NCI-H2196 (cell line): ENCODE data around the gene NXF3.
"Not testable (repeated sequence)": the region's sequence is repeated elsewhere in the genome, so short reads cannot be mapped to it uniquely, and the experiment has no call there.

Experiments
- DNase-seq: peaks from one replicate; lab custom pipeline; 2025; ENCODE audit not compliant: unreplicated experiment; lab: John Stamatoyannopoulos, UW

NXF3 gene, protein sequence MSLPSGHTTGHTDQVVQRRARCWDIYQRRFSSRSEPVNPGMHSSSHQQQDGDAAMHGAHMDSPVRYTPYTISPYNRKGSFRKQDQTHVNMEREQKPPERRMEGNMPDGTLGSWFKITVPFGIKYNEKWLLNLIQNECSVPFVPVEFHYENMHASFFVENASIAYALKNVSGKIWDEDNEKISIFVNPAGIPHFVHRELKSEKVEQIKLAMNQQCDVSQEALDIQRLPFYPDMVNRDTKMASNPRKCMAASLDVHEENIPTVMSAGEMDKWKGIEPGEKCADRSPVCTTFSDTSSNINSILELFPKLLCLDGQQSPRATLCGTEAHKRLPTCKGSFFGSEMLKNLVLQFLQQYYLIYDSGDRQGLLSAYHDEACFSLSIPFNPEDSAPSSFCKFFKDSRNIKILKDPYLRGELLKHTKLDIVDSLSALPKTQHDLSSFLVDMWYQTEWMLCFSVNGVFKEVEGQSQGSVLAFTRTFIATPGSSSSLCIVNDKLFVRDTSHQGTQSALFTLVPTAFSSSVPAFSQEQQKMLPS

DNA sequence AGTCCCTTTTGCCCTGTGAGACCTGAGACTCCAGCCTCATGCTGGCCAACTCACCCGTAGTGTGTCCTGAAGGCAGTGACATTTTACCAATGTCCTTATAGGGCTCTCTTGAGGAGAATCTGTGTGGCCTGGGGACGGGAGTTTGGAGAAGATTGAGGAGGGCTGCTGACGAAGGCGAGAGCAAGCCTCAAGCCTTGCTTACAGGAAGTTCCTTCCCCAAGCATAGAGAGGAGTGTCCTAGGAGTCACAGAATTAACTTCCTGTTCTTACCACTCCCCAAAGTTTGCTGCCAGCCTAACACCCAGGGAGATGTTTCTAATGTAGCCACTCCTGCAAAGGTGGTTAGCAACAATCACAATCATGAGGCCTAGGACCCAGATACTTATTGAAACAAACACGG lies at the start of gene NXF3:
NXF3 (minus strand) TSS at position 202 of the 400 bp plus-strand sequence; CDS start at position 82, 120 bp downstream.
- no peak for DNase-seq

DNA sequence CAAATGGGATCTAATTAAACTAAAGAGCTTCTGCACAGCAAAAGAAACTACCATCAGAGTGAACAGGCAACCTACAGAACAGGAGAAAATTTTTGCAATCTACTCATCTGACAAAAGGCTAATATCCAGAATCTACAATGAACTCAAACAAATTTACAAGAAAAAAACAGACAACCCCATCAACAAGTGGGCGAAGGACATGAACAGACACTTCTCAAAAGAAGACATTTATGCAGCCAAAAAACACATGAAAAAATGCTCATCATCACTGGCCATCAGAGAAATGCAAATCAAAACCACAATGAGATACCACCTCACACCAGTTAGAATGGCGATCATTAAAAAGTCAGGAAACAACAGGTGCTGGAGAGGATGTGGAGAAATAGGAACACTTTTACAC lies 43.6 kb upstream of the NXF3 start:
- DNase-seq: not testable (repeated sequence)

DNA sequence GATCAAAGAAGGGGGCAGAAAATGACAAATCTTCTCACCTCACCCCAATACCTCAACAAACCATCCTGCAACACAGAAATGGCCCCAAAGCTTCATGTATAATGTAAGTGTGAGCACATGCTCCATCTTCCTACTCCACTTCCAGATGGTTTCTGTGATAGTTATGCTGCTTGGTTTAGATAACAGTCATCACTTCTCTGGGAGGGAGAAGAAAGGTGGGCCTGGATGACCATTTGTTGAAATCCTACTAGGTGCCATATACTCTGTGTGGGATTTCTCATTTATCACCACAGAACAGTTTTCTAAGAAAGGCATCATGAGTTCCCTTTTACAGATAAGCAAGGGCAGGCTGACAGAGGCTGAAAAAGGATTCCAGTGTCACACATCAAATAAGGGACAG lies 31.3 kb upstream of the NXF3 start:
- no peak for DNase-seq

DNA sequence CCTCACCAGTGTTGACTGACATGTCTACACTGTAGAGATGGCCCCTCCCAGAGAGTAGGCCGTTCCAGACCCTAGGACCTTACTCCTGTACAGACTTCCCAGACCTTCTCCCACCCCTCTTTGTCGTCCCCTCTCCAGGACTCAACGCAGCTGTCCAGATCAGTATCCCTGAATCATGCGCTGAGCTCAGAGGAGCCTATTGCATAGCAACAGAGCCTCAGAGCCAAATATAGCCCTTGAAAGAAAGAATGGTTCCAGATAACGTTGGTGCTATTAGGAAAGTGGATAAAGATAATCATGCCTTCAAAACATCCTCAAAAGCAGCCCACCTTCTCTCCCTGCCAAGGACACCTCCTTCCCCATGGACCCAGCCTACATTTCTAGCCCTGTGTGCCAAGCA lies 27.8 kb upstream of the NXF3 start:
- DNase-seq: no peak

DNA sequence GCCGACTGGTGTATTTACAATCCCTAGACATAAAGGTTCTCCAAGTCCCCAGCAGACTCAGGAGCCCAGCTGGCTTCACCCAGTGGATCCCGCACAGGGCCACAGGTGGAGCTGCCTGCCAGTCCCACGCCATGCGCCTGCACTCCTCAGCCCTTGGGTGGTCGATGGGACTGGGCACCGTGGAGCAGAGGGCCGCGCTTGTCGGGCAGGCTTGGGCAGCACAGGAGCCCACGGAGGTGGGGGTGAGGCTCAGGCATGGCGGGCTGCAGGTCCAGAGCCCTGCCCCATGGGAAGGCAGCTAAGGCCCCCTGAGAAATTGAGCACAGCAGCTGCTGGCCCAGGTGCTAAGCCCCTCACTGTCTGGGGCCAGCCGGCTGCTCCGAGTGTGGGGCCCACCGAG lies 24.0 kb upstream of the NXF3 start:
- DNase-seq: not testable (repeated sequence)

DNA sequence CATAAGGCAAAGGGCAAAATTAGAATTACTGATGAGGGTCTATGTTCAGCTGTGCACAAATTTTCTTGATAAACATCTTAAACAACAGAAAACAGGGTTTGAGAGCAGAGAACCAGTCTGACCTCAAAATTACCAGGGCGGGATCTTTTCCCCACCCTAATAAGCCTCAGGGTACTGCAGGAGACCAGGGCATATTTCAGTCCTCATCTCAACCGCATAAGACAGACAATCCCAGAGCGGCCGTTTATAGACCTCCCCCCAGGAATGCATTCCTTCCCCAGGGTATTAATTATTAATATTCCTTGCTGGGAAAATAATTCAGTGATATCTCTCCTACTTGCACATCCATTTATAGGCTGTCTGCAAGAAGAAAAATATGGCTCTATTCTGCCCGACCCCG lies 16.6 kb upstream of the NXF3 start:
- not testable (repeated sequence) for DNase-seq

DNA sequence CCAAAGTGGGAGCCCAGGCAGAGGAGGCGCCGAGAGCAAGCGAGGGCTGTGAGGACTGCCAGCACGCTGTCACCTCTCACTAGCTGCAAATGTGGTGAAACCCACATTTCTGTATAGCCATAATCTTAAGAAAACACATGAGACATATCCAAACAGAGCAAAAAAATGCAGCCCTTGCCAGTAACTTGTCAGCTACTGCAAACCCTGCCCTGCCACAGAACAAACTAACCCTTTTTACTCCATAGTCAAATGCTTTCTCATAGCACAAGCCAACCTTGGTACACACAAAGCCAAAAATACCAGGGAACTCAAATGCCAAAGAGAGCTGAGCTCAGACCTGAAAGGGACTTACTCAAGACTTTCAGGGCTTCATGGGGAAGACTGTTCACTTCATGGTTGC lies 14.9 kb upstream of the NXF3 start:
- no peak for DNase-seq

DNA sequence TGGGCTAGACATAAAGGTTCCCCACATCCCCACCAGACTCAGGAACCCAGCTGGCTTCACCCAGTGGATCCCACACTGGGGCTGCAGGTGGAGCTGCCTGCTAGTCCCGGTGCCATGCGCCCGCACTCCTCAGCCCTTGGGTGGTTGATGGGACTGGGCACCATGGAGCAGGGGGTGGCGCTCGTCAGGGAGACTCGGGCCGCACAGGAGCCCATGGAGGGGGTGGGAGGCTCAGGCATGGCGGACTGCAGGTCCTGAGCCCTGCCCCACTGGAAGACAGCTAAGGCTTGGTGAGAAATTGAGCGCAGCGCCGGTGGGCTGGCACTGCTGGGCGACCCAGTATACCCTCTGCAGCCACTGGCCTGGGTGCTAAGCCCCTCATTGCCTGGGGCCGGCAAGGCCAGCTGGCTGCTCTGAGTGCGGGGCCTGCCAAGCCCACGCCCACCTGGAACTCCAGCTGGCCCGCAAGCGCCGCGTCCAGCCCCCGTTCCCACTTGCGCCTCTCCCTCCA lies 14.3 kb upstream of the NXF3 start:
- not testable (repeated sequence) for DNase-seq

DNA sequence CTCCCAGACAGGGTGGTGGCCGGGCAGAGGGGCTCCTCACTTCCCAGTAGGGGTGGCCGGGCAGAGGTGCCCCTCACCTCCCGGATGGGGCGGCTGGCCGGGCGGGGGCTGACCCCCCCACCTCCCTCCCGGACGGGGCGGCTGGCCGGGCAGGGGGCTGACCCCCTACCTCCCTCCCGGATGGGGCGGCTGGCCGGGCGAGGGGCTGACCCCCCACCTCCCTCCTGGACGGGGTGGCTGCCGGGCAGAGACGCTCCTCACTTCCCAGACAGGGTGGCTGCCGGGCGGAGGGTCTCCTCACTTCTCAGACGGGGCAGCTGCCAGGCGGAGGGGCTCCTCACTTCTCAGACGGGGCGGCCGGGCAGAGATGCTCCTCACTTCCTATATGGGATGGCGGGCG lies 11.4 kb upstream of the NXF3 start:
- DNase-seq: not testable (repeated sequence)

DNA sequence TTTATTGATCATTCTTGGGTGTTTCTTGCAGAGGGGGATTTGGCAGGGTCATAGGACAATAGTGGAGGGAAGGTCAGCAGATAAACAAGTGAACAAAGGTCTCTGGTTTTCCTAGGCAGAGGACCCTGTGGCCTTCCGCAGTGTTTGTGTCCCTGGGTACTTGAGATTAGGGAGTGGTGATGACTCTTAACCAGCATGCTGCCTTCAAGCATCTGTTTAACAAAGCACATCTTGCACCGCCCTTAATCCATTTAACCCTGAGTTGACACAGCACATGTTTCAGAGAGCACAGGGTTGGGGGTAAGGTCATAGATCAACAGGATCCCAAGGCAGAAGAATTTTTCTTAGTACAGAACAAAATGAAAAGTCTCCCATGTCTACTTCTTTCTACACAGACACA lies 10.9 kb upstream of the NXF3 start:
- not testable (repeated sequence) for DNase-seq

DNA sequence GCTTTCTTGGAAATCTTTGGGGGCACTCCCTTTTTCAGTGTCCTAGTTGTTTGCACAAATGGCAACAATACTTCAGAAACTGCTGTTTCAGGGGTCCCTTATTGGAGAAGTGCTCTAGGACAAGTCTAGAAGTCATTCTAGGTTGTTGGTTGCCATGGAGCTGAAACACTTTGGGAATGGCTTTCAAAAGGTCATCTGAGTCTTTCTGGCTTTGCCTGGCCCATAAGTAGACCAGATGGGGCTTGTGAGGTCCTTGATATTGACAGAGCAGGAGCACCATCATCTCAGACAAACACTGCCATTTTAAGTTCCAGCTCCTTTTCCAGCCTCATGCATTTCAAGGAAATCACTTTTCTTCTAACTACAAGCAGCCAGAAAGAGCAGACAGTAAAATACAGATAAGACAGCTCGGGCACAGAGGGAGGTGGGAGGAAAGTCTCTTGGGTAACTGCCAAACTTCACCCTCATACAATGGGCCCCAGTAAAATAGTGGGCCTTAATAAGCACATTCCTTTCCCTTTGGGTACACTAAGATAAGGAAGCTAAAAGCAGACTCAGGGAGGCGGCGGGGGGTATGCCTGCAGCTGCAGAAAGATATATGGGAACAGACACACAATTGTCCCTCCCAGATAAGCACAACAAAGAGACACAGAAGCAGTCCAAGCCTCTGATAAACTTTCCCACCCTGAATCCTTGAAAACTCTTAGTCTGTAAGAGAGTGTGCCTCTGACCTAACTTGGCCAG lies 8.5 kb upstream of the NXF3 start:
- DNase-seq: no peak

DNA sequence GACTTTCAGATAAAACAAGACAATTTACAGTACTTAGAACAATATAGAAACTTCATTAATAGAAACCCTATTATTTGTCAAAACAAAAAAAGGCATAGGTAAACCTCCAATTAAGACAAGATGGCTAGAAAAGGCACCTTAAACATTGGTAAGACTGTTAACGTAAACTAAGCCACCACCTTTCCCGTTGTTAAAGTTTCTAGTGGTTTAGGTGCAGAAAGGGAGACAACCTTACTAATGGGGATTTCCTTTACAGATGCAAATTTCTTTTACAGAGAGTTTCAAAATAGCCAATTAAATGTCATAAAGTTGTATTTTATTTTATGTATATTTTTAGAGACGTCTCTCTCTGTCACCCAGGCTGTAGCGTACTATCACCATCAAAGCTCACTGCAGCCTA lies 7.5 kb upstream of the NXF3 start:
- DNase-seq: no peak

DNA sequence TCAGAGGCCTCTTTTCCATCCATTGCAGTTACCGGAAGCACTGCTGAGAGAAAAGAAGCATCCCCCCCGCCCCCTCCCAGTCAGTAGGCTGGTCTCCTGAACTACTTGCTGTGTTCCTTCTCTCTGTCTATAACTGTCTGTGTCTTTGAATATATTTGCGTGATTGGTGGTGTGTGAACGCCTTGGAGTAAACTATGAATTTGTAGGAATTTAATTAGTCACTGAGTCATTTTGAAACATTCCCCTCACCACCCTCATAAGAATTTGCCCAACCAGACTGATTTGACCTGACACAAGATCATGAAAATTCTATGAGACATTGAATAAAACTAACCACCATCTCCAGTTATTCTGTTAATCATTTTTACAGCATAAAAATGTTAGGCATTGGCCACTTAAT lies 6.7 kb upstream of the NXF3 start:
- DNase-seq: no peak

DNA sequence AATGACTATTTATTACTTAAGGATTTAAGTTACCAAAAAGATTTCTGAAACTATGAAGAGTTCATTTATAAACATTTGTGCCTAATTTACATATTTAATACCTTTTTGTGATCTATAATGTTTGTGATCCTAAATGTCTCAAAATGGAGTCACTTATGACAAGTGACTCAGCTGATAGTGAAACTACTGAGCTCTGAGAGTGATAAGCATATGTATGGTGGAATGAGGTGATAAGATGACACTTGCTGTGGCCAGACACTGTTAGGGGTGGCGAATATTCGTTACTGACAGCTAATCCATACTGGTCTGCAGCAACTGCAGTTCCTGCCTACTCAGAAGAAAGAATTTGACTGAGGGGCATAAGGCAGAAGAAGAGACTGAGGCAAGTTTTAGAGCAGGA lies 5.5 kb upstream of the NXF3 start:
- no peak for DNase-seq

DNA sequence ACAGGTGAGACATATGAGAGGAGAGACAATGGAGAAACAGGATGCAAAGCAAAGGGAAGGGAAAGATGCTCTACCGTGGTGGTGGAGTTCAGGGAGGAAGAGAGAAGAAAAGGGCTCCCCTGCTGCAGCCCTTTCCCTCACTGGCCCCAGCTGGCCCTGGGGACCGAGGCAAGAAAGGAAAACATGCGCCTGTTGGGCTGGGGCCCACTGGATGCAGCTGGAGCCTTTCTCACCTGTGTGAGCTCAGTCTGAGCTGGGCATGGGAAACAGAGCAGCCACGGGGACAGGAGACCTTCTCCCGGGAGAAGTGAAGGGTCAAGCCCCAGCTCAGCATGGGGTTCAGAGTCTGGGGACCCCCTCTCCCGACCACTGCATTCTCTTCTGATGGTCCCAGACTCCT lies 11.9 kb downstream of the NXF3 start:
- no peak for DNase-seq

DNA sequence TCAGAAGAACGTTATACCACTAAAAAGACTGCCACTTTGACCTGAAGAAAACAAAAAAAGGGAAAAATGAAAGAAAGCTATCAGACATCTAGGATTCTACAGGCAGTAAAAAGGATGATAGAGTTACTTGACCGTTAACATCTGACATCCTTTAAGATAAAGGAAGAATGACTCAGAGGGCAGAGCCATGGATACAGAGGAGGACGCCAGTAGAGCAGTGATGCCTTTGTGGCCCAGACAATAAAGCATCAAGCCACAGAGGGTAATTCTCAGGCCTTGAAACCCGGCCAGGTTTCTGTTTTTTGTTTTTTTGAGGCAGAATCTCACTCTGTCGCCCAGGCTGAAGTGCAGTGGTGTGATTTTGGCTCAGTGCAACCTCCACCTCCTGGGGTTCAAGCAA lies 19.5 kb downstream of the NXF3 start:
- DNase-seq: no peak

DNA sequence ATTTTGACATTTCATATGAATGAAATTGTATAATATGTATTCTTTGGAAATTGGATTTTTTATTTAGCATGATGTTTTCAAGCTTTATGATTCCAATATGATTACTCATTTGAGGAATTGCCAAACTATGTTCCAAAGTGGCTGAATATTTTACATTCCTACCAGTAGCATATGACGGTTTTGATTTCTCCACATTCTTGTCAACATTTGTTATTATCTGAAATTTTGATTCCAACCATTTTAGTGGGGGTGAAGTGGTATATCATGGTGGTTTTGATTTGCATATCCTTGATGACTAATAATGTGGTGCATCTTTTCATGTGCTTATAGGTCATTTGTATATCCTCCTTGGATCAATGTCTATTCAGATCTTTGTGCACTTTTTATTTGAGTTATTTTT lies 26.3 kb downstream of the NXF3 start:
- no peak for DNase-seq

DNA sequence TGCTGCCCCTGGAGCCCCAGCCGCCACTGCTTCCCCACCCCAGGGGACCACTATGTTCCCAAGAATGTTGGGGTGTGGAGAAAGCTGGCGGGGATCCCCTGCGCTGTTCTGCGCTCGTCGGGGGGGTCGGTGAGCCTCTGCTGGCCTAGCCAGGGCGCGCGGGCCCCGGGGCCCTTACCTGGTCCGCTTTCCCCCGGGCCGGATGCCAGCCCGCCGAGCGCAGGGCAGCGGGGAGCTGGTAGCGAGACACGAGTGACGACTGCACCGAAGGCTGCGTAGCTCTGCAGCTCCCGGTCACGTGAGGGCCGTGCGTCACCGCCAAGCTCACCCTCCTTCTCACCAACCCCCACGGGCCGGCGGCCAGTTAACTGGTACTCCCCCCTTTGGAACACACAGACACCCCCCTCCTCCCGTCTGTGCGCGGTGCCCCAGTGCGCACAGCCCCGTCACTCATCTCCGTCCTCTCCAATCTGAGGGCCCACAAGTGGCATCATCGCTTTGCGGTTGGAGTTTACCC lies 29.0 kb downstream of the NXF3 start, which contains the start of gene BEX1:
BEX1 (minus strand) TSS at position 254 of the 517 bp plus-strand sequence. CDS start 897 bp downstream, outside the sequence.
- DNase-seq: peak; percentile 85

DNA sequence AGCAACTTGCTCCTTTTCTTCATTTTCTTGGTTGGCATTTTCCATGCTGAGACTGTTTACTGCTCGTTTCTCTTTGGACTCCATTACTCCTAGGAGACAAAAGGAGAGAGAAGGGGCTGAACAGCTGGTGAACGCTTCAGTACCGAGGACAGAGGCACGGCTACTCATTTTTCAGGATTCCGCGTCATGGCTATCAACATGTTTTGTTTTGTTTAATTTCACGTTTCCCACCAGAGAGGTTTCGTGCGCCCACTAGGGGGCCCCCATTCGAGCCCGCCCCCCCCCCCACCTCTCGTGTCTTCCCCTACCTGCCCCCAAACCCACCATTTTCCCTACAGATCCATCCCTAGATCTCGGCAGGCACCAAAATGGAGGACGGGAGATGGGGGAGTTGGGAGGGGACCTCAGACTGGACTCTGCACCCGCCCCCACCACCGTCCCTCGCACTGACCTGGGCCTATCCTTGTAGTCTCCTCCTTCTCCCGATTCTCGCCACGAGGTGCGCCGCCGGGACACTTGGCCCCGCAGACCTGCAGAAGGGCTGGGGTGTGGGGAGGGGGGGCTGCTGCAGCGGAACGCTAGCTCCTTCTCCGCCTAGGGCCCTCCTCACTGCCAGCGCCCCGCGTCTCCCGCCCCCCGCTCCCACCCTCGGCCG lies 29.6 kb downstream of the NXF3 start:
- DNase-seq: peak; percentile 59

DNA sequence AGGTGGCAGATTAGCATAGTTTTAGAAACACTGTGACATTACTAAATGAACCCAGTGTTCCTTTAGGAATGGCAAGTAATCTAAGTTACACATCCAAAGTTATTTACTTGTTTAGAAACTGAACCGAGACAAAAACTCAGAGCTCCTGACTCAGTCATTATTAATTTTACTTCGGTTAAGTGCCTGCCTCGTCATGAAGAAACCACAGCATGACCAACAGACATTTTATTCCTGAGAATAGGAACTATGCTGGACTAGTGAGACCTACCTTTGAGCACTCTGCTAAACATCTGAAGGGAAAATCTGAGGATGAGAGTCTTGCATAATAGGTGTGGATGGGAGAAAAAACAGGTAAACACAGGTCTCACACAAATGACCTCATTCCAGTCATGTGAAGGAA lies 31.5 kb downstream of the NXF3 start:
- no peak for DNase-seq

DNA sequence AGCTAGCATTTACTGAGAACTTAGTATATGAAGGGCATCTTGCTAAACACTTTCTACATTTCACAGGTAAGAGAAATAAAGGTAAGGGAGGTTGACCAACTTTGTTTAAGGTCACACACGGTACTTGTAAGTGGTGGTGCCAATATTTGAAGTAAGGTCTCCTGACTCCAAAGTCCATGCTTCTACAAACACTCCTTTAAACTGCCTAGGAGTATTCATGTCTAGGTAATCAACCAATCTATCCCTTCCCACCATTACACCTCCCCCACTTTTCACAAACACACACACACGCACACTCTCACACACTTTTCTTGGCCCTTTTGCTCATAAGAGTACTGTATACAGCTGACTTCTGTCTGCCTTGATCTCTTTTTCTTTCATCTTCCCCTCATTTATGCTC lies 36.0 kb downstream of the NXF3 start:
- no peak for DNase-seq
